ENCODE measurements around the gene CCL16.

DNA sequence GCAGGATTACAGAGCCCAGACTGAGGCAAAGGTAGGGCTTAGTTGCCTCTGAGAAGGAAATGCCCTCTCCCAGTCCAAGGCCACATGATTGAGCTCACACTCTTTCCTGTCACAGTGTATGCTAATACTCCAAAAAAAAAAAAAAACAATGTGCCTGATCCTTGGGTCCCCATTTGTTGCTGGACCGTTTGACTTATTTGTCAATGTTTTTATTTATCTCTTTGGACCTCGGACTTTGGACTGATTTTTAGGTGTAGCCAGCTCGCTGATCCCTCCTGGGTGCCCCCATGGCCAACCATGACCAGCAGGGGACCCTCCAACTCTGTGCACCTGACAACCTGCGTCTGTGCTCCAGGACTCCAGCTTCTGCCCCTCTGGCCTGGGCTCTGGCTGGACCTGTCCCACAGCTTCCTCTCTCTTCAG lies 622 bp upstream of the CCL16 start:
- TF ChIP-seq POLR2A (IDR thresholded peaks at IDR 0.05), result no peak
- no peak for TF ChIP-seq CTCF (IDR thresholded peaks at IDR 0.05)
